Epithelial cell of proximal tubule (primary cell): ENCODE measurements around the gene GADD45GIP1. TPM values are rescaled to one million over a fixed set of nuclear protein-coding genes. Genes with fewer than 3 reads are reported as not detected.

Source experiments
- DNase-seq: peaks from one replicate; pipeline ENCODE4 v3.0.0-alpha.2; 2011; ENCODE audit warnings: low read depth
- H3K4me3 ChIP-seq: 2 replicates; pipeline ENCODE4 v1.5.1; 2011; ENCODE audit warnings: low read depth, mild to moderate bottlenecking, low read length
- total RNA-seq: library from RNA; depleted of rRNA; stranded (reverse); fragments of >200 nt; gene quantifications from 2 replicates; pipeline ENCODE4 v1.2.3, GENCODE V29; 2015
- TF ChIP-seq, protein P1 (sequence below): conservative IDR thresholded peaks from 2 replicates; pipeline ENCODE4 v1.5.1; 2012; ENCODE audit warnings: low read depth, mild to moderate bottlenecking, low read length

The GADD45GIP1 gene
- total RNA-seq: 87.2 and 105 TPM in 2 replicates

DNA sequence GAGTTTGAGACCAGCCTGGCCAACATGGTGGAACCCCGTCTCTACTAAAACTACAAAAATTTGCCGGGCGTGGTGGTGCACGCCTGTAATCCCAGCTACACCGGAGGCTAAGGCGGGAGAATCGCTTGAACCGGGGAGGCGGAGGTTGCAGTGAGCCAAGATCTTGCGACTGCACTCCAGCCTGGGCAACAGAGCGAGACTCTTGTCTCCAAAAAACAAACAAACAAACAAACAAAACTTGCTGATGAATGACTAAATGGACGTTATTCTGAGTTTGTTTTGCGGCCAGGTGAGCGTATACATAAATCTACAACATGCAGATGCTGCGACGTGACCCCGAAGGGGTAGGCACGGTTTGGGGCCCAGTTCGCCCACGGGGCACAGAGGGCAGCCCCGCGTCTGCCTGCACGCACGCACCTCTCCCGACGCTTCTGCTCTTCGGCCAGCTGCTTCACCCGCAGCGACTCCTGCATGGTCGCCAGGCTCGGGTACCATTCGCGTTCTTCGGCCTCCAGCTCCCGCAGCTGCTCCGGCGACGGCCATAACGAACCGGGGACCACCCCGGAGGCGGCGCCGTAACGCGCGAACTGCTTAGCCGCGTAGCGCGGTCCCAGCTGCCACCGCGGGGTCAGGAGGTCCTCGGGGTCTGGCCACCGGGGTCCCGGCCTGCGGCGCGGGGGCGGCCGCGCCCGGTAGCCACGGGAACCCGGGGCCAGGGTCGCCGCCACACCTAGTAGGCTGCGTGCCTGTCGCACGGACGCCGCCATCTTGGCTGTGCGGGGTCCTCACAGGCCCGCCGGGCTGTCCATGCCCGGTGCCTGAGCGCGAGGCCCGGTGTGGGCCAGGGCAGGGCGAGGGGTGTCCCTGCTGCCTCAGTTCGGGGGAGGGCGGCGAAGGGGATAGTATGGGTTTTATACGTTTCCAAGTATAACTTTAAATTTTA lies at the start of gene GADD45GIP1:
TSS of gene GADD45GIP1 (minus strand) at position 778 of the 943 bp plus-strand sequence. CDS start at position 767, 11 bp downstream.
- no peak for DNase-seq
- TF ChIP-seq, protein P1, sequence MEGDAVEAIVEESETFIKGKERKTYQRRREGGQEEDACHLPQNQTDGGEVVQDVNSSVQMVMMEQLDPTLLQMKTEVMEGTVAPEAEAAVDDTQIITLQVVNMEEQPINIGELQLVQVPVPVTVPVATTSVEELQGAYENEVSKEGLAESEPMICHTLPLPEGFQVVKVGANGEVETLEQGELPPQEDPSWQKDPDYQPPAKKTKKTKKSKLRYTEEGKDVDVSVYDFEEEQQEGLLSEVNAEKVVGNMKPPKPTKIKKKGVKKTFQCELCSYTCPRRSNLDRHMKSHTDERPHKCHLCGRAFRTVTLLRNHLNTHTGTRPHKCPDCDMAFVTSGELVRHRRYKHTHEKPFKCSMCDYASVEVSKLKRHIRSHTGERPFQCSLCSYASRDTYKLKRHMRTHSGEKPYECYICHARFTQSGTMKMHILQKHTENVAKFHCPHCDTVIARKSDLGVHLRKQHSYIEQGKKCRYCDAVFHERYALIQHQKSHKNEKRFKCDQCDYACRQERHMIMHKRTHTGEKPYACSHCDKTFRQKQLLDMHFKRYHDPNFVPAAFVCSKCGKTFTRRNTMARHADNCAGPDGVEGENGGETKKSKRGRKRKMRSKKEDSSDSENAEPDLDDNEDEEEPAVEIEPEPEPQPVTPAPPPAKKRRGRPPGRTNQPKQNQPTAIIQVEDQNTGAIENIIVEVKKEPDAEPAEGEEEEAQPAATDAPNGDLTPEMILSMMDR: no peak
- peak within 1 kb of the TSS; percentile 86 for H3K4me3 ChIP-seq

DNA sequence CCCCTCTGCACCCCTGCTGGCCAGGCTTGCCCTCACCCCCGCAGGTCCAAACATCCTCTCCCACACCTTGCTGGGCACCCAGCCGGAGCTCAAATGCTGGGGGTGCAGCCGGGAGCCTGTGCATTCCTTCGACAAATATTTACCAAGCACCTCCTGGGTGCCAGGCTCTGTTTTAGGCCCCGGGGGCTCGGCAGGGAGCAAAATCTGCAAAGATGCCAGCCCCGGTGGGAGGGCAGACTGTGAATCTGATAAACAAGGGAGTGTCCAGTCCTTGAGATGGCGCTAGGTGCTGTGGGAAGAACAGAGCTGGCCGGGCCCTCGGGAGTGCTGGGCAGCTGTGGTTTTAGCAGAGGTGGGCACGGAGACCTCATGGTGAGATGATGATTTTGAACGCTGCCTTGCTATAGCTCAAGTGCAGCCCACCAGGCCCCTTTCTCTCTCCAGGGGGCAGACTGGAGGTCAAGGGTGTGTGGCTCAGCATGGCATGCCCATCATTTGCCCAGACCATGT lies 48.9 kb upstream of the GADD45GIP1 start:
- TF ChIP-seq, protein P1: no peak
- H3K4me3 ChIP-seq: no peak overlapping the region
- no peak for DNase-seq

DNA sequence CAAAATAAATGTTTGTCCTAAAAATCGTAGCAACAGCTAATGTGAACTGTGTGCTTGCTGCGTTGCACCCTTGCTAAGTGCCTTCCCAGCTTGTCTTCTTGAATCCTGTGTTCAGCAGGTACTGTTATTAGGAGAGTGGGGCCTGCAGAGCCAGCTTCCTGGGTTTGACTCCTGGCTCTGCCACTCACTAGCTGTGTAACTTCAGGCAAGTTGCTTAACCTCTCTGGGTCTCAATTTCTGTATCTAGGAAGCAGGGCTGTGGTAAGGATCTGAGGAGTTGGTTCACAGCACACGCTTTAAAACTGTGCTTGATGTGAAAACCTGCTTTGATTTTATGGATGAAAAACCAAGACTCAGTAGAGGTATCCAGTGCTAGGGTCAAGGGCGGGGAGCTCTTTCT lies 48.2 kb upstream of the GADD45GIP1 start:
- no peak overlapping the region for H3K4me3 ChIP-seq
- TF ChIP-seq, protein P1: no peak
- no peak for DNase-seq

DNA sequence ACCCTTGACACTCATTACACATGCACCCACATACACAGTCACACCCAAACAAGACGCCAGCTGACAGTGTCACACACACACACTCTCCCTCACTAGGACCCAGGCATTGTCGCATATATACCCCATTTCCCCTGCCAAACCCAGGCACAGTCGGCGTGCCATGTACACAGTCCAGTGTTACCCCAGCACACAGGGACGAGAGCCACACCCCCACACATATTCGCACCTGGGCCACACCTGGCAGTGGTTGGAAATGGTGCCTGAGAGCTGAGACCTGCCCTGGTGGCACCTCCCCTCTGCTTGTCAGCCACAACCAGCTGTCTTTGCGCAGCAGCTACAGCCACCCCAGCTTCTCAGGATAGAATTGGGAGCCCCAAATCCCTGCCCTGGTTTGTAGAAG lies 47.2 kb upstream of the GADD45GIP1 start:
- TF ChIP-seq, protein P1: no peak
- no peak overlapping the region for H3K4me3 ChIP-seq
- DNase-seq: no peak

DNA sequence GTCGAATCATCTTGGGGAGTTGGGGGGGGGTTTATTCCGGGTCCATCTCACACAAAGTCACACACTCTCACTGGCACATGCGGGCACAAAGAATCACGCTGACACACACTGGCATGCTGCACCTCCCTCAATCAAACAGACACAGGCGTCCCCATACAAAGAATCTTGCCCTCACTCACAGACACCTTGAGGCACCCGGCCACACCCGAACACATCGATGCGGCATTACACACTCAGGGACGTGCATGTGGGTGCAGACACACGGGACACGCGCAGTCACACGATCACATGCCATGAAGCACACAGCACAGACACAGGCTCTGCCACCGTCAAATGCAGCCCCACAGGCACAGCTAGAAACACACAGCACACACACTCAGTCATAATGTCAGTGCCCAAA lies 46.1 kb upstream of the GADD45GIP1 start:
- TF ChIP-seq, protein P1: no peak
- H3K4me3 ChIP-seq: no peak overlapping the region
- no peak for DNase-seq

DNA sequence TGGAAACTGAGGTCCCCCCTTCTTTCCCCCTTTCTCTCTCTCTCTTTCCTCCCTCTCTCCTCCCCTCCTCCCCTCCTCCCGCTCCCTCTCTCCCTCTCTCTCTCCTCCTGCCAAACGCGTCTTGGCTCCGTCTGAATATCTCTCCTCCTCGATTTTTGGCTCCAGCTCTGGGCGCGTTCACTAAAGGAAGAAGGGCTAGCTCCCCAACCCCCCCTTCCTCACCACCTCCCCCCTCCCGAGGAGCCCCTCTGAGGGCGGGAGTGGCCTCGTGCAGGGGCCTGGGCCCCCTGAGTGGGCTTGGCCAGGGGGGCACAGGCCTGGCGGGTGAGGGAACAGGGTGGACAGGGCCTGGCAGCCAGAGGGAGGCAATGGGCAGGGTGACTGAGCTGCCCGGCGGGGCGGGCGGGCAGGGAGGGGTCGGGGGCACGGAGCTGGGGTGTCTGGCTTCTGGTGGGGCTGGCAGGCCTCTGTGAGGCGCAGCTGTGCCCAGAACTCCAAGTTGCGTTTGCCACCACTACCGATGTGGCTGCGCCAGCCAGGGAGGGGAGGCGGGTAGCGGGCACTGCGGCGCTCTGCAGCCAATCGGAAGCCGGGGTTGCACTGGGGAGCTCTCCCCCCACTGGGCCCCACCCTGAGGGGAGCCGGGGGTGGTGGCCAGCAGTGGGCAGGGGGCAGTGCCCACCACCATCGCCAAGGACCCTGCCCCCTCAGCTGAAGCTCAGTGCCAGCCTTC lies 45.3 kb upstream of the GADD45GIP1 start:
- H3K4me3 ChIP-seq: no peak overlapping the region
- no peak for DNase-seq
- TF ChIP-seq, protein P1: no peak
